ENCODE data around the gene ZNF438.
A peak's percentile ranks its signal among the peaks of the same experiment; 100 is the strongest.
"Not testable (repeated sequence)": the region's sequence is repeated elsewhere in the genome, so short reads cannot be mapped to it uniquely, and the experiment has no call there.

Gene ZNF438

GRCh38 chr10:30935078-30935477, 96.6 kb downstream of the ZNF438 start:
- H2BK120ac ChIP-seq (ENCODE audit: low read depth, low read length) = no peak overlapping the region
- H4K91ac ChIP-seq (ENCODE audit: low read length) = no peak overlapping the region
- H3K9ac ChIP-seq (ENCODE audit: low read length) = no peak overlapping the region
- H3K18ac ChIP-seq (ENCODE audit: low read depth in 1 of 2, low read length in 2 of 2) = no peak overlapping the region
- no peak overlapping the region for H3K4ac ChIP-seq (ENCODE audit: low read depth in 1 of 2, low read length in 2 of 2)
- H2AK5ac ChIP-seq (ENCODE audit: low read length, severe bottlenecking) = no peak overlapping the region
- H3K14ac ChIP-seq (ENCODE audit: low read length in 2 of 2) = no peak overlapping the region
- no peak overlapping the region for H4K8ac ChIP-seq (ENCODE audit: low read length)
- no peaks in the 10 kb centered on the region for H3K9me3 ChIP-seq (ENCODE audit: control insufficient read depth, low read length)
- 57% methylated on average over 1 of the region's 1 CpG for WGBS
- no peaks in the 10 kb centered on the region for H3K4me1 ChIP-seq (ENCODE audit: control insufficient read depth, insufficient read depth, low read depth, low read length)
- H3K36me3 ChIP-seq (ENCODE audit: control insufficient read depth in 1 of 2, insufficient read depth in 2 of 2, low read depth in 1 of 2, low read length in 2 of 2) = peaks cover 5 to 41% of the 10 kb centered on the region in 2 experiments
- no peak overlapping the region for H2AFZ ChIP-seq (ENCODE audit: low read depth, low read length)
- H3K27me3 ChIP-seq (ENCODE audit: control insufficient read depth in 1 of 2, insufficient read depth in 1 of 2, low read length in 2 of 2) = no peaks in the 10 kb centered on the region
- H2BK5ac ChIP-seq (ENCODE audit: low read depth, low read length, poor library complexity, severe bottlenecking) = no peak overlapping the region
- H2BK15ac ChIP-seq (ENCODE audit: low read depth, poor library complexity, severe bottlenecking) = no peak overlapping the region
- no peak overlapping the region for H3K4me3 ChIP-seq (ENCODE audit: insufficient read depth in 1 of 2, low read depth in 1 of 2, low read length in 2 of 2)
- no peaks in the 10 kb centered on the region for H3K79me1 ChIP-seq (replicated peaks; ENCODE audit: low read length, poor library complexity, severe bottlenecking)
- no peak overlapping the region for H2BK12ac ChIP-seq (ENCODE audit: low read length in 2 of 2)
- no peak overlapping the region for H3K4me2 ChIP-seq (ENCODE audit: low read length, poor library complexity, severe bottlenecking)
- peak; percentile 6 for DNase-seq
- no peak overlapping the region for H3K27ac ChIP-seq (ENCODE audit: low read length, poor library complexity, severe bottlenecking)
- no peak overlapping the region for H3K23ac ChIP-seq (ENCODE audit: low read length in 2 of 2)

GRCh38 chr10:30931094-30931493, 100.6 kb downstream of the ZNF438 start:
- no peak overlapping the region for H3K4me2 ChIP-seq (ENCODE audit: low read length, poor library complexity, severe bottlenecking)
- no peak overlapping the region for H4K91ac ChIP-seq (ENCODE audit: low read length)
- H4K8ac ChIP-seq (ENCODE audit: low read length) = no peak overlapping the region
- H2BK12ac ChIP-seq (ENCODE audit: low read length in 2 of 2) = no peak overlapping the region
- peaks cover 14 to 41% of the 10 kb centered on the region in 2 experiments for H3K36me3 ChIP-seq (ENCODE audit: control insufficient read depth in 1 of 2, insufficient read depth in 2 of 2, low read depth in 1 of 2, low read length in 2 of 2)
- no peak overlapping the region for H2BK15ac ChIP-seq (ENCODE audit: low read depth, poor library complexity, severe bottlenecking)
- DNase-seq = no peak
- H2BK120ac ChIP-seq (ENCODE audit: low read depth, low read length) = no peak overlapping the region
- no peaks in the 10 kb centered on the region for H3K27me3 ChIP-seq (ENCODE audit: control insufficient read depth in 1 of 2, insufficient read depth in 1 of 2, low read length in 2 of 2)
- H3K4ac ChIP-seq (ENCODE audit: low read depth in 1 of 2, low read length in 2 of 2) = no peak overlapping the region
- no peak overlapping the region for H3K4me3 ChIP-seq (ENCODE audit: insufficient read depth in 1 of 2, low read depth in 1 of 2, low read length in 2 of 2)
- H3K79me1 ChIP-seq (replicated peaks; ENCODE audit: low read length, poor library complexity, severe bottlenecking) = no peaks in the 10 kb centered on the region
- H3K27ac ChIP-seq (ENCODE audit: low read length, poor library complexity, severe bottlenecking) = no peak overlapping the region
- no peak overlapping the region for H2AFZ ChIP-seq (ENCODE audit: low read depth, low read length)
- no peak overlapping the region for H2BK5ac ChIP-seq (ENCODE audit: low read depth, low read length, poor library complexity, severe bottlenecking)
- no peak overlapping the region for H3K14ac ChIP-seq (ENCODE audit: low read length in 2 of 2)
- H3K18ac ChIP-seq (ENCODE audit: low read depth in 1 of 2, low read length in 2 of 2) = no peak overlapping the region
- H3K9me3 ChIP-seq (ENCODE audit: control insufficient read depth, low read length) = no peaks in the 10 kb centered on the region
- no peaks in the 10 kb centered on the region for H3K4me1 ChIP-seq (ENCODE audit: control insufficient read depth, insufficient read depth, low read depth, low read length)
- no peak overlapping the region for H2AK5ac ChIP-seq (ENCODE audit: low read length, severe bottlenecking)
- H3K23ac ChIP-seq (ENCODE audit: low read length in 2 of 2) = no peak overlapping the region
- no peak overlapping the region for H3K9ac ChIP-seq (ENCODE audit: low read length)

GRCh38 chr10:30929901-30930520, 101.7 kb downstream of the ZNF438 start:
- no peak overlapping the region for H3K4me3 ChIP-seq (ENCODE audit: insufficient read depth in 1 of 2, low read depth in 1 of 2, low read length in 2 of 2)
- no peak overlapping the region for H3K14ac ChIP-seq (ENCODE audit: low read length in 2 of 2)
- H3K36me3 ChIP-seq (ENCODE audit: control insufficient read depth in 1 of 2, insufficient read depth in 2 of 2, low read depth in 1 of 2, low read length in 2 of 2) = peaks cover 14 to 31% of the 10 kb centered on the region in 2 experiments
- no peaks in the 10 kb centered on the region for H3K4me1 ChIP-seq (ENCODE audit: control insufficient read depth, insufficient read depth, low read depth, low read length)
- H3K23ac ChIP-seq (ENCODE audit: low read length in 2 of 2) = no peak overlapping the region
- no peaks in the 10 kb centered on the region for H3K79me1 ChIP-seq (replicated peaks; ENCODE audit: low read length, poor library complexity, severe bottlenecking)
- H3K27ac ChIP-seq (ENCODE audit: low read length, poor library complexity, severe bottlenecking) = no peak overlapping the region
- no peak overlapping the region for H3K4me2 ChIP-seq (ENCODE audit: low read length, poor library complexity, severe bottlenecking)
- no peak overlapping the region for H4K8ac ChIP-seq (ENCODE audit: low read length)
- H2BK12ac ChIP-seq (ENCODE audit: low read length in 2 of 2) = no peak overlapping the region
- no peak overlapping the region for H2AFZ ChIP-seq (ENCODE audit: low read depth, low read length)
- no peak overlapping the region for H4K91ac ChIP-seq (ENCODE audit: low read length)
- H3K9me3 ChIP-seq (ENCODE audit: control insufficient read depth, low read length) = no peaks in the 10 kb centered on the region
- no peak overlapping the region for H2BK120ac ChIP-seq (ENCODE audit: low read depth, low read length)
- no peak for DNase-seq
- no peak overlapping the region for H3K4ac ChIP-seq (ENCODE audit: low read depth in 1 of 2, low read length in 2 of 2)
- H3K18ac ChIP-seq (ENCODE audit: low read depth in 1 of 2, low read length in 2 of 2) = no peak overlapping the region
- WGBS = over 99% methylated on average over 22 of the region's 23 CpGs
- H2AK5ac ChIP-seq (ENCODE audit: low read length, severe bottlenecking) = no peak overlapping the region
- no peak overlapping the region for H2BK5ac ChIP-seq (ENCODE audit: low read depth, low read length, poor library complexity, severe bottlenecking)
- H2BK15ac ChIP-seq (ENCODE audit: low read depth, poor library complexity, severe bottlenecking) = no peak overlapping the region
- H3K9ac ChIP-seq (ENCODE audit: low read length) = no peak overlapping the region
- H3K27me3 ChIP-seq (ENCODE audit: control insufficient read depth in 1 of 2, insufficient read depth in 1 of 2, low read length in 2 of 2) = no peaks in the 10 kb centered on the region

GRCh38 chr10:30929311-30929729, 102.3 kb downstream of the ZNF438 start:
- not testable (repeated sequence) for H3K27ac ChIP-seq (ENCODE audit: low read length, poor library complexity, severe bottlenecking); H3K9ac ChIP-seq (ENCODE audit: low read length); H3K4me3 ChIP-seq (ENCODE audit: insufficient read depth in 1 of 2, low read depth in 1 of 2, low read length in 2 of 2); H2AK5ac ChIP-seq (ENCODE audit: low read length, severe bottlenecking); H3K18ac ChIP-seq (ENCODE audit: low read depth in 1 of 2, low read length in 2 of 2); H4K91ac ChIP-seq (ENCODE audit: low read length); H2BK15ac ChIP-seq (ENCODE audit: low read depth, poor library complexity, severe bottlenecking); H3K79me1 ChIP-seq (replicated peaks; ENCODE audit: low read length, poor library complexity, severe bottlenecking); H2BK120ac ChIP-seq (ENCODE audit: low read depth, low read length); DNase-seq; H3K23ac ChIP-seq (ENCODE audit: low read length in 2 of 2); H3K9me3 ChIP-seq (ENCODE audit: control insufficient read depth, low read length); H4K8ac ChIP-seq (ENCODE audit: low read length); H3K27me3 ChIP-seq (ENCODE audit: control insufficient read depth in 1 of 2, insufficient read depth in 1 of 2, low read length in 2 of 2); H2AFZ ChIP-seq (ENCODE audit: low read depth, low read length); H3K4me2 ChIP-seq (ENCODE audit: low read length, poor library complexity, severe bottlenecking); H3K4me1 ChIP-seq (ENCODE audit: control insufficient read depth, insufficient read depth, low read depth, low read length); H3K4ac ChIP-seq (ENCODE audit: low read depth in 1 of 2, low read length in 2 of 2); H2BK5ac ChIP-seq (ENCODE audit: low read depth, low read length, poor library complexity, severe bottlenecking); H2BK12ac ChIP-seq (ENCODE audit: low read length in 2 of 2); H3K14ac ChIP-seq (ENCODE audit: low read length in 2 of 2)
- WGBS = 97% methylated on average over 10 of the region's 10 CpGs
- H3K36me3 ChIP-seq (ENCODE audit: control insufficient read depth in 1 of 2, insufficient read depth in 2 of 2, low read depth in 1 of 2, low read length in 2 of 2) = peaks cover 14 to 27% of the 10 kb centered on the region in 2 experiments

All from mesenchymal stem cell (in vitro differentiated cells and primary cell).